Breast epithelium (tissue), 3 donors: ENCODE data around the gene CDCP2.

ENCODE experiments used
- CTCF ChIP-seq, 3 donors: fragments of 450-650 bp; IDR thresholded peaks; one replicate each; pipeline ENCODE4 v1.5.1; 2016 to 2017; ENCODE audit warnings: antibody characterized with exemption in 3 of 3, mild to moderate bottlenecking in 3 of 3, moderate library complexity in 3 of 3
- POLR2A ChIP-seq: fragments of 450-650 bp; IDR thresholded peaks from one replicate; pipeline ENCODE4 v1.6.1; 2016; ENCODE audit warnings: antibody characterized with exemption, mild to moderate bottlenecking, moderate library complexity

- TF ChIP-seq CTCF (IDR thresholded peaks at IDR 0.05) (no peak), POLR2A (no peak)
Measured at GRCh38 chr1:54094001-54094729, 58.6 kb downstream of the CDCP2 start.
